Measurements from ENCODE around the gene RAET1E.
"Not testable (repeated sequence)": the region's sequence is repeated elsewhere in the genome, so short reads cannot be mapped to it uniquely, and the experiment has no call there.

Gene RAET1E

DNA sequence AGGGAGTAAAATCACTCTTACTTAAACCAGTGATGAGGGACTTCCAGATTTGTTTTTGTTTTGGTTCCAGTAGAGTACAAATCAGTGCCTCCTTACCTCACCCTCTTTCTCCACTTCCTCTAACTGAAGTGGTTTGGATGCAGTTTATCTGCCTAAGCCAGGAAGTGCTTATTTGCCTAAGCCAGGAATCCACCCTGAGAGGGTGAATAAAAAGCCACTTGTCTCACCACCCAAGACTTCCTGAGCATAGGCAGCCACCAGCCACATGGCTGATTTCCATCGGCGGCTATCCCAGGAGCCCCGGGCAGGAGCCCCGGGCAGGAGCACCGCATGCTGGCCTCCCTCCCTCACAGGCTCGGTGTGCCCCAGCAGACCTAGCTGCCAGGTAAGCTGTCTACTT lies 45.7 kb downstream of the RAET1E start:
- peak; percentile 74 for DNase-seq (ENCODE audit: low read depth)
- no peak overlapping the region for H3K4me3 ChIP-seq (ENCODE audit: low read depth, low read length)
- TF ChIP-seq, protein P1, sequence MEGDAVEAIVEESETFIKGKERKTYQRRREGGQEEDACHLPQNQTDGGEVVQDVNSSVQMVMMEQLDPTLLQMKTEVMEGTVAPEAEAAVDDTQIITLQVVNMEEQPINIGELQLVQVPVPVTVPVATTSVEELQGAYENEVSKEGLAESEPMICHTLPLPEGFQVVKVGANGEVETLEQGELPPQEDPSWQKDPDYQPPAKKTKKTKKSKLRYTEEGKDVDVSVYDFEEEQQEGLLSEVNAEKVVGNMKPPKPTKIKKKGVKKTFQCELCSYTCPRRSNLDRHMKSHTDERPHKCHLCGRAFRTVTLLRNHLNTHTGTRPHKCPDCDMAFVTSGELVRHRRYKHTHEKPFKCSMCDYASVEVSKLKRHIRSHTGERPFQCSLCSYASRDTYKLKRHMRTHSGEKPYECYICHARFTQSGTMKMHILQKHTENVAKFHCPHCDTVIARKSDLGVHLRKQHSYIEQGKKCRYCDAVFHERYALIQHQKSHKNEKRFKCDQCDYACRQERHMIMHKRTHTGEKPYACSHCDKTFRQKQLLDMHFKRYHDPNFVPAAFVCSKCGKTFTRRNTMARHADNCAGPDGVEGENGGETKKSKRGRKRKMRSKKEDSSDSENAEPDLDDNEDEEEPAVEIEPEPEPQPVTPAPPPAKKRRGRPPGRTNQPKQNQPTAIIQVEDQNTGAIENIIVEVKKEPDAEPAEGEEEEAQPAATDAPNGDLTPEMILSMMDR (conservative IDR thresholded peaks at IDR 0.05; ENCODE audit: low read depth, low read length): no peak

GRCh38 chr6:149851461-149852110 lies 46.3 kb downstream of the RAET1E start:
- TF ChIP-seq, protein P1 (conservative IDR thresholded peaks at IDR 0.05; ENCODE audit: low read depth, low read length): no peak
- no peak overlapping the region for H3K4me3 ChIP-seq (ENCODE audit: low read depth, low read length)
- peak; percentile 68 for DNase-seq (ENCODE audit: low read depth)

GRCh38 chr6:149848343-149848742 lies 49.6 kb downstream of the RAET1E start:
- DNase-seq (ENCODE audit: low read depth); H3K4me3 ChIP-seq (ENCODE audit: low read depth, low read length): not testable (repeated sequence)

Data from choroid plexus epithelial cell (primary cell).